Ishikawa (cell line): ENCODE measurements around the gene ADAM22.

Experiments used
- CEBPB ChIP-seq: IDR thresholded peaks from 2 replicates; pipeline ENCODE4 v1.6.1; 2012
- CREB1 ChIP-seq: IDR thresholded peaks from 2 replicates; pipeline ENCODE4 v1.6.1; 2012; ENCODE audit warnings: low read depth
- EGR1 ChIP-seq: IDR thresholded peaks from 2 replicates; pipeline ENCODE4 v1.6.1; 2012
- EP300 ChIP-seq: IDR thresholded peaks from 2 replicates; pipeline ENCODE4 v1.6.1; 2012; ENCODE audit warnings: borderline replicate concordance
- FOXM1 ChIP-seq: IDR thresholded peaks from 2 replicates; pipeline ENCODE4 v1.6.1; 2012; ENCODE audit warnings: low read depth, borderline replicate concordance
- NFIC ChIP-seq: IDR thresholded peaks from 2 replicates; pipeline ENCODE4 v1.6.1; 2012
- RAD21 ChIP-seq: IDR thresholded peaks from 2 replicates; pipeline ENCODE4 v1.6.1; 2012; ENCODE audit warnings: low read depth
- TAF1 ChIP-seq: IDR thresholded peaks from 2 replicates; pipeline ENCODE4 v1.6.1; 2012; ENCODE audit warnings: low read depth, mild to moderate bottlenecking
- TCF12 ChIP-seq: IDR thresholded peaks from 2 replicates; pipeline ENCODE4 v1.6.1; 2012; ENCODE audit warnings: low read depth
- TEAD4 ChIP-seq: IDR thresholded peaks from 2 replicates; pipeline ENCODE4 v1.6.1; 2012
- YY1 ChIP-seq: IDR thresholded peaks from 2 replicates; pipeline ENCODE4 v1.6.1; 2012; ENCODE audit warnings: low read depth
- ZBTB7A ChIP-seq: IDR thresholded peaks from 2 replicates; pipeline ENCODE4 v1.6.1; 2012; ENCODE audit warnings: low read depth
- TF ChIP-seq, protein P1 (sequence below): IDR thresholded peaks from 2 replicates; pipeline ENCODE4 v1.6.1; 2012
- TF ChIP-seq, protein P2 (sequence below): IDR thresholded peaks from 2 replicates; pipeline ENCODE4 v1.6.1; 2012; ENCODE audit warnings: low read depth, mild to moderate bottlenecking
- TF ChIP-seq, protein P3 (sequence below): IDR thresholded peaks from 2 replicates; pipeline ENCODE4 v1.6.1; 2012

Gene ADAM22

DNA sequence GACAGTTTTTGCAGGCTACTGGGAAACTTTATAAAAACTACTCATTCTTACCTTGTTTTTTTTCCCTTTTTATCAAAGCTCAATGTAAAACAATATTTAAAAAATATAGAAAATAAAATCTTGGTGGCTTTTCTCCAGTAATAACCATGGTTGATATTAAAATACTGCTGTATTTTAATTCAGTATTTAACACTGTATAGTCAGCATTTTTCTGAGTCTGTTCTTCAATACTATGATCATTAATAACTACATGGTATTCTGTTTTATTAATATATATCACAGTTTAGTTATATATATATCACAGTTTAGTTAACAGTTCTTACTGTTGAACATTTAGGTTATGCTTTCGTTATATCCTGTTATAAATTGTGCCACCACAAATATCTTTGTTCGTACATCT lies 207.4 kb downstream of the ADAM22 start:
- TF ChIP-seq TAF1 = no peak
- TF ChIP-seq, protein P1, sequence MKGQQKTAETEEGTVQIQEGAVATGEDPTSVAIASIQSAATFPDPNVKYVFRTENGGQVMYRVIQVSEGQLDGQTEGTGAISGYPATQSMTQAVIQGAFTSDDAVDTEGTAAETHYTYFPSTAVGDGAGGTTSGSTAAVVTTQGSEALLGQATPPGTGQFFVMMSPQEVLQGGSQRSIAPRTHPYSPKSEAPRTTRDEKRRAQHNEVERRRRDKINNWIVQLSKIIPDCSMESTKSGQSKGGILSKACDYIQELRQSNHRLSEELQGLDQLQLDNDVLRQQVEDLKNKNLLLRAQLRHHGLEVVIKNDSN = no peak
- TF ChIP-seq EP300 = no peak
- TF ChIP-seq ZBTB7A = no peak
- no peak for TF ChIP-seq TCF12
- no peak for TF ChIP-seq CEBPB
- TF ChIP-seq NFIC = no peak
- TF ChIP-seq TEAD4 = no peak
- TF ChIP-seq, protein P2, sequence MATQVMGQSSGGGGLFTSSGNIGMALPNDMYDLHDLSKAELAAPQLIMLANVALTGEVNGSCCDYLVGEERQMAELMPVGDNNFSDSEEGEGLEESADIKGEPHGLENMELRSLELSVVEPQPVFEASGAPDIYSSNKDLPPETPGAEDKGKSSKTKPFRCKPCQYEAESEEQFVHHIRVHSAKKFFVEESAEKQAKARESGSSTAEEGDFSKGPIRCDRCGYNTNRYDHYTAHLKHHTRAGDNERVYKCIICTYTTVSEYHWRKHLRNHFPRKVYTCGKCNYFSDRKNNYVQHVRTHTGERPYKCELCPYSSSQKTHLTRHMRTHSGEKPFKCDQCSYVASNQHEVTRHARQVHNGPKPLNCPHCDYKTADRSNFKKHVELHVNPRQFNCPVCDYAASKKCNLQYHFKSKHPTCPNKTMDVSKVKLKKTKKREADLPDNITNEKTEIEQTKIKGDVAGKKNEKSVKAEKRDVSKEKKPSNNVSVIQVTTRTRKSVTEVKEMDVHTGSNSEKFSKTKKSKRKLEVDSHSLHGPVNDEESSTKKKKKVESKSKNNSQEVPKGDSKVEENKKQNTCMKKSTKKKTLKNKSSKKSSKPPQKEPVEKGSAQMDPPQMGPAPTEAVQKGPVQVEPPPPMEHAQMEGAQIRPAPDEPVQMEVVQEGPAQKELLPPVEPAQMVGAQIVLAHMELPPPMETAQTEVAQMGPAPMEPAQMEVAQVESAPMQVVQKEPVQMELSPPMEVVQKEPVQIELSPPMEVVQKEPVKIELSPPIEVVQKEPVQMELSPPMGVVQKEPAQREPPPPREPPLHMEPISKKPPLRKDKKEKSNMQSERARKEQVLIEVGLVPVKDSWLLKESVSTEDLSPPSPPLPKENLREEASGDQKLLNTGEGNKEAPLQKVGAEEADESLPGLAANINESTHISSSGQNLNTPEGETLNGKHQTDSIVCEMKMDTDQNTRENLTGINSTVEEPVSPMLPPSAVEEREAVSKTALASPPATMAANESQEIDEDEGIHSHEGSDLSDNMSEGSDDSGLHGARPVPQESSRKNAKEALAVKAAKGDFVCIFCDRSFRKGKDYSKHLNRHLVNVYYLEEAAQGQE = no peak
- TF ChIP-seq EGR1 = no peak
- no peak for TF ChIP-seq FOXM1
- TF ChIP-seq CREB1 = no peak
- TF ChIP-seq RAD21 = no peak
- TF ChIP-seq YY1 = no peak

DNA sequence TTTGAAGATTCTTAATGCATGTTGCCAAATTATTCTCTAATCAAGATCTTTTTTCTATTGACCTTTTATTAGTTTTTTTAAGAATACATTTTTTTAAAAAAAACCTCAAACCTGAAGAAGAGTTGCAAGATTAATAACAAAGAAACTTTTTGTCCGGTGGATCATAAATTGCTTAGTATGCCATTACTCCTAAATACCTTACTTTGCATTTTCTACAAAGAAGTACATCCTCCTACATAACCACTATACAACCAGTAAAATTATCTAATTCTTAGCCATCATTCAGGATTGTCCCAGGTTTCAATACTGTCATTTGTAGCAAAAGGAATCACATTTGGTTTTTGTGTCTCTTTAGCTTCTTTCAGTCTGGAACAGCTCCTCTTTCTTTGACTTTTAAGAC lies 207.9 kb downstream of the ADAM22 start:
- TF ChIP-seq TCF12 = no peak
- TF ChIP-seq TEAD4 = no peak
- no peak for TF ChIP-seq FOXM1
- TF ChIP-seq CREB1 = no peak

DNA sequence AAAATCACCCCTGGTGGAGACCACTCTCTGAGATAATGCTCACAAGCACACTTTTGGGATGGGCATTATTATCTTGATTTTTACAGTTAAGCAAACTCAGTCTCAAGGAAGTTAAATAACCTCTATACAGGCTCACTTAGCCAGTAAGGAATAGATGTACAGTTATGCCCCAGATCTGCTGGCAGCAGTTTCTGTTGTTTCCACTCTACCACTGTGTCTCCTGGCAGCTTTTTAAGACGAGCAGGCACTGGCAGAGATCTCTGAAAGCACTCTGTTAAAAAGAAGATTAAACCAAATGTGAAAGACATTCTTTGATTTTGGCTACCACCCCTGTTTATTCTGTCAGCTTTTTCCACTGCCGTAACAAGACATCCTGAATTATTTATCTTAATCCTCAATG lies 212.6 kb downstream of the ADAM22 start:
- TF ChIP-seq FOXM1 = no peak
- no peak for TF ChIP-seq CREB1
- no peak for TF ChIP-seq YY1
- no peak for TF ChIP-seq TAF1
- TF ChIP-seq TEAD4 = no peak
- no peak for TF ChIP-seq TCF12
- no peak for TF ChIP-seq EGR1
- TF ChIP-seq, protein P1 = no peak
- TF ChIP-seq EP300 = no peak
- no peak for TF ChIP-seq RAD21
- TF ChIP-seq, protein P3, sequence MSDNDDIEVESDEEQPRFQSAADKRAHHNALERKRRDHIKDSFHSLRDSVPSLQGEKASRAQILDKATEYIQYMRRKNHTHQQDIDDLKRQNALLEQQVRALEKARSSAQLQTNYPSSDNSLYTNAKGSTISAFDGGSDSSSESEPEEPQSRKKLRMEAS = no peak
- TF ChIP-seq ZBTB7A = no peak
- TF ChIP-seq, protein P2 = no peak
- no peak for TF ChIP-seq NFIC
- TF ChIP-seq CEBPB = no peak

DNA sequence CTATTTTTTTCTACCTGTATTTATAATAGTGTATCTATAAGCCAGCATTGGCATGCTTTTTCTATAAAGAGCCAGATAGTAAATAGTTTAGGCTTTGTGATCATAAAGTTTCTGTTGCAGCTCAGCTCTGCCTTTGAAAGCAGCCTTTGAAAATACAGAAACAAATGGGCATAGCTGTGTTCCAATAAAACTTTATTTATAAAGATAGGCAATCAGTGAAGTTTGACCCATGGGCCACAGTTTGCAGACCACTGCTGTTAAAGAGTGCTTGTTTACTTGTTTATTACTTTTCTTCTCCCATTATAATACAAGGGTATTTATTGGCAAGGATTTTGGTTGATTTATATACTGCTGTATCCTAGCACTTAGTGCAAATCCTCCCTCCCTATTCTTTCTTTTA lies 213.3 kb downstream of the ADAM22 start:
- TF ChIP-seq EP300 (no peak), FOXM1 (no peak), TEAD4 (no peak), ZBTB7A (no peak), YY1 (no peak), NFIC (no peak), EGR1 (no peak), RAD21 (no peak), TAF1 (no peak)
- TF ChIP-seq, protein P3 = no peak
- TF ChIP-seq, protein P2 = no peak
- TF ChIP-seq, protein P1 = no peak

DNA sequence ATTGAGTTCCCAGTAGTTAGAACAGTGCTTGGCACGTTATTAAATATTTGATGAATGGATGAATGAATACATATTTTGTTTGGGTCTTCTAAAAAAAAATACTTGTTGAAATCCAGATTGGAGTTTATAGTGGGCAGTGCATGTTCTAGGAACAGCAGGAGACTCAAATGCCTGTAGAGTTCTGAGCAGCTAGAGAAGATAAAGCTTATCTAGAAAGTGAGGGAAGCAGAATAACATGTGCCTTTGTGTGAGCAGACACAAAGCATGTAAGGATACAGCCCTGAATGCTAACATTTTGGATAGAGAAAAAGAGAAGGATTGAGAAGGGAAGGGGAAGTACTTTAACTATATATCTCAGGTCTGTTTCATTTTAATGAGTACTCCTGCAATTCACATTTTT lies 213.9 kb downstream of the ADAM22 start:
- TF ChIP-seq TAF1 (no peak), NFIC (no peak), FOXM1 (no peak), CEBPB (no peak), RAD21 (no peak), EGR1 (no peak), TCF12 (no peak), ZBTB7A (no peak), YY1 (no peak), CREB1 (no peak), EP300 (no peak)
- TF ChIP-seq, protein P2 = no peak
- TF ChIP-seq, protein P3 = no peak
- TF ChIP-seq, protein P1 = no peak
